A549 (cell line): ENCODE measurements around the gene KCNQ5.

Experiments
- CEBPB ChIP-seq, 2 experiments: fragments of >200 bp in 1 of 2; sonication (Bioruptor Twin) in 1 of 2; formaldehyde crosslinking in 1 of 2; IDR thresholded peaks; 2 replicates each; pipeline ENCODE4 v1.6.1; 2012 to 2016
- CTCF ChIP-seq: fragments of >200 bp; sonication (Bioruptor Twin); formaldehyde crosslinking; IDR thresholded peaks from 3 replicates; pipeline ENCODE4 v1.5.1; 2016
- EP300 ChIP-seq, 2 experiments: fragments of >200 bp; sonication (Bioruptor Twin); formaldehyde crosslinking; IDR thresholded peaks; 2 replicates in 1 of 2; 3 replicates in 1 of 2; pipeline ENCODE4 v1.6.1; 2016 to 2017
- JUN ChIP-seq, 2 experiments: fragments of >200 bp; sonication (Bioruptor Twin); formaldehyde crosslinking; IDR thresholded peaks; 2 replicates in 1 of 2; 3 replicates in 1 of 2; pipeline ENCODE4 v1.6.1; 2016 to 2017
- MAX ChIP-seq: IDR thresholded peaks from 2 replicates; pipeline ENCODE4 v1.6.1; 2012
- POLR2A ChIP-seq: IDR thresholded peaks from 2 replicates; pipeline ENCODE4 v1.6.1; 2012; ENCODE audit warnings: mild to moderate bottlenecking, low read length
- POLR2AphosphoS2 ChIP-seq: conservative IDR thresholded peaks from 2 replicates; pipeline ENCODE4 v1.6.1; 2012; ENCODE audit warnings: low read length, improper control_type of control experiment, inconsistent platforms
- REST ChIP-seq: fragments of 200-600 bp; sonication (generic); IDR thresholded peaks from 2 replicates; pipeline ENCODE4 v1.6.1; 2016; ENCODE audit warnings: antibody characterized with exemption, mild to moderate bottlenecking, moderate library complexity
- ZFP36 ChIP-seq: fragments of 450-650 bp; IDR thresholded peaks from 2 replicates; pipeline ENCODE4 v1.6.1; 2014; ENCODE audit warnings: borderline replicate concordance; ENCODE audit not compliant: partially characterized antibody
- TF ChIP-seq, protein P1 (sequence below): IDR thresholded peaks from 2 replicates; pipeline ENCODE4 v1.6.1; 2012; ENCODE audit warnings: low read depth, borderline replicate concordance

DNA sequence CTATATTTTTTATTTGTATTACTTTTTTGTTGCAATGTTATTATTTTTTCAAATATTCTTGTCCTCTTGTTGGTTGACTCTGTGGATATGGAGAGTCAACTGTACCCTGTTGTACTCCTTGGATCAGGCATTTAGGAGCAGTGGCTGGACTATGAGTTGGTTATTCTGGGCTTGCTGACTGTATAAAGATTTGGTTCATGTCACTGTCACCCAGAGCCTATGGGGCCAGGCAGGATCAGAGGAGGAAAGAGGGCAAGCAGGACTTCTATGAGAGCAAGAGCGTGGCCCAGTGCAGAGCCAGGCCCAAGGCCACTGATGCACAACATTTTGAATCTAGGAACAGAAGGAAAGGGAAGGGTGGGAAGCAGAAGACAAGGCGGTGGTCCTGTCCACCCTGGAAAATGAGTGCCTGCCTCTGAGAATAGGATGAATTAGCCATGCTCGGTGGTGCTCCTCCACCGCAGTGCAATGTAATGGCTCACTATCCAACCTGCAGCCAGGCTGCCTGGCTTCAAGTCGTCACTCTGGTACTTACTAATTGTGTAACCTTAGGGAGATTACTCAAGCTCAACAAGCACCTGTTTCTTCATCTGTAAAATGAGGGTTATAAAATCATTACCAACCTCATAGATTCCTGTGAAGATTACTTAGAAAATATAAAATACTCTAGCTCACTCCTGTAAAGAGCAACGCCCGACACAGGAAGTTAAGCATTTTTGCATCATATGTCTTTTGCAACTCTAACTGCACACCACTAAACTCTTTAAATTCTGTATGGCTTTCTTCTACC lies 192.1 kb downstream of the KCNQ5 start:
- TF ChIP-seq JUN (IDR thresholded peaks at IDR 0.05) (no peak), CTCF (no peak), POLR2A (no peak), REST (no peak), EP300 (IDR thresholded peaks at IDR 0.05) (no peak), POLR2AphosphoS2 (no peak), ZFP36 (no peak), CEBPB (IDR thresholded peaks at IDR 0.05) (no peak), MAX (no peak)
- TF ChIP-seq, protein P1, sequence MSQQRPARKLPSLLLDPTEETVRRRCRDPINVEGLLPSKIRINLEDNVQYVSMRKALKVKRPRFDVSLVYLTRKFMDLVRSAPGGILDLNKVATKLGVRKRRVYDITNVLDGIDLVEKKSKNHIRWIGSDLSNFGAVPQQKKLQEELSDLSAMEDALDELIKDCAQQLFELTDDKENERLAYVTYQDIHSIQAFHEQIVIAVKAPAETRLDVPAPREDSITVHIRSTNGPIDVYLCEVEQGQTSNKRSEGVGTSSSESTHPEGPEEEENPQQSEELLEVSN, result no peak
